HepG2 (cell line): ENCODE results near the gene NME4. TPM values are rescaled to one million over a fixed set of nuclear protein-coding genes. Genes with fewer than 3 reads are reported as not detected.

Experiments
- ETV5 ChIP-seq: IDR thresholded peaks from 2 replicates; pipeline ENCODE4 v1.6.1; 2018; ENCODE audit warnings: missing biosample characterization, missing genetic modification reagents, inconsistent platforms, borderline replicate concordance
- FOSL2 ChIP-seq: sonication (generic); formaldehyde crosslinking; IDR thresholded peaks from 2 replicates; pipeline ENCODE4 v1.4.0; 2020; ENCODE audit warnings: missing genetic modification reagents
- GABPB1 ChIP-seq: IDR thresholded peaks from 2 replicates; pipeline ENCODE4 v1.6.1; 2016; ENCODE audit warnings: mild to moderate bottlenecking, missing genetic modification reagents, moderate library complexity, missing compliant biosample characterization
- GFI1 ChIP-seq: sonication (generic); formaldehyde crosslinking; IDR thresholded peaks from 2 replicates; pipeline ENCODE4 v1.5.0; 2020; ENCODE audit warnings: missing genetic modification reagents, mild to moderate bottlenecking, borderline replicate concordance
- HDAC1 ChIP-seq: sonication (generic); formaldehyde crosslinking; IDR thresholded peaks from 2 replicates; pipeline ENCODE4 v1.5.1; 2020; ENCODE audit warnings: mild to moderate bottlenecking, missing genetic modification reagents
- HINFP ChIP-seq: sonication (generic); formaldehyde crosslinking; IDR thresholded peaks from 2 replicates; pipeline ENCODE4 v1.4.0; 2020; ENCODE audit warnings: low read depth, mild to moderate bottlenecking, missing genetic modification reagents
- MAFK ChIP-seq, 2 experiments: IDR thresholded peaks in 1 of 2; conservative IDR thresholded peaks in 1 of 2; 2 replicates each; pipeline ENCODE4 v1.6.1; 2011; ENCODE audit warnings: improper control_type of control experiment in 2 of 2, low read length in 2 of 2
- REST ChIP-seq, 2 experiments: IDR thresholded peaks; 2 replicates each; pipeline ENCODE4 v1.6.1; 2011 to 2012; ENCODE audit warnings: low read length in 2 of 2, borderline replicate concordance in 1 of 2, low read depth in 1 of 2, mild to moderate bottlenecking in 1 of 2, moderate library complexity in 1 of 2
- SALL1 ChIP-seq: sonication (generic); formaldehyde crosslinking; IDR thresholded peaks from 2 replicates; pipeline ENCODE4 v1.8.0; 2022; ENCODE audit warnings: mild to moderate bottlenecking, missing genetic modification reagents
- YY1 ChIP-seq: IDR thresholded peaks from 2 replicates; pipeline ENCODE4 v1.6.1; 2011; ENCODE audit warnings: low read length, low read depth, moderate library complexity, mild to moderate bottlenecking; ENCODE audit not compliant: insufficient read depth, insufficient replicate concordance
- ZNF589 ChIP-seq: sonication (generic); formaldehyde crosslinking; conservative IDR thresholded peaks from 2 replicates; pipeline ENCODE4 v1.8.0; 2022; ENCODE audit warnings: mild to moderate bottlenecking, moderate library complexity, missing genetic modification reagents
- ZNF740 ChIP-seq: sonication (generic); formaldehyde crosslinking; IDR thresholded peaks from 2 replicates; pipeline ENCODE4 v1.4.0; 2020; ENCODE audit warnings: missing genetic modification reagents
- ZNF83 ChIP-seq: sonication (generic); formaldehyde crosslinking; IDR thresholded peaks from 2 replicates; pipeline ENCODE4 v1.4.0; 2020; ENCODE audit warnings: missing genetic modification reagents, mild to moderate bottlenecking, borderline replicate concordance
- ZSCAN22 ChIP-seq: sonication (generic); formaldehyde crosslinking; IDR thresholded peaks from 2 replicates; pipeline ENCODE4 v1.4.0; 2020; ENCODE audit warnings: mild to moderate bottlenecking, missing genetic modification reagents
- polyA plus RNA-seq, 8 experiments: library from polyadenylated mRNA; depleted of rRNA in 3 of 8; stranded (reverse) in 7 of 8; unstranded in 1 of 8; fragments of >200 nt; fragmentation: Illumina TruSeq in 4 of 8; extraction: Trizol in 4 of 8; gene quantifications; 2 replicates each; pipeline versions ENCODE4 v1.2.1 to v1.2.3, GENCODE V29; 2011 to 2016; ENCODE audit warnings: low read depth in 4 of 8, missing spikeins in 1 of 8, mixed read lengths in 1 of 8; ENCODE audit not compliant: insufficient read depth in 1 of 8
- total RNA-seq, 5 experiments: library from RNA; depleted of rRNA; stranded (reverse); fragments of >200 nt; fragmentation: Illumina TruSeq; extraction: Trizol; gene quantifications; 2 replicates each; pipeline ENCODE4 v1.2.3, GENCODE V29; 2016; ENCODE audit warnings: low read depth in 1 of 5

The NME4 gene
- total and polyA plus RNA-seq, 2 of the 13 experiments (the other 11 are each of a cell fraction or from before 2014, with no cell fraction given) = 121 to 263 TPM

GRCh38 chr16:383326-384051, 13.5 kb upstream of the NME4 start (continued):
- TF ChIP-seq REST (IDR thresholded peaks at IDR 0.05; ENCODE audit: borderline replicate concordance in 1 of 2, low read depth in 1 of 2, low read length in 2 of 2) (no peak), ZSCAN22 (CRISPR knock-in tag) (no peak), ZNF740 (0 out of 2 replicates have a peak, but pooled peaks have one; percentile 27), SALL1 (CRISPR knock-in tag) (no peak), HDAC1 (peak; percentile 37; the same call in 1 of the 2 replicates), ZNF589 (no peak), GFI1 (no peak), MAFK (conservative IDR thresholded peaks at IDR 0.05 in 1 of 2, IDR thresholded peaks at IDR 0.05 in 1 of 2; ENCODE audit: low read length in 2 of 2) (no peak), HINFP (no peak), YY1 (no peak), ZNF83 (CRISPR knock-in tag) (no peak), FOSL2 (peak; percentile 39; the same call in 1 of the 2 replicates), GABPB1 (CRISPR knock-in tag) (peak; percentile 17), ETV5 (CRISPR knock-in tag) (peak; percentile 44)
